DMS114 treated with DMSO at 0.1 percent for 48 hours (cell line): ENCODE data around the gene KRTAP20-3.

Source experiments
- DNase-seq: peaks from one replicate; lab custom pipeline; 2025; ENCODE audit not compliant: unreplicated experiment; lab: John Stamatoyannopoulos, UW

The KRTAP20-3 gene

GRCh38 chr21:30642564-30642963 is at the start of gene KRTAP20-3:
TSS of gene KRTAP20-3 (plus strand) at chr21:30642864.
- no peak for DNase-seq

GRCh38 chr21:30598802-30599201 is 43.9 kb upstream of the KRTAP20-3 start, which contains the start of gene KRTAP6-2:
TSS of gene KRTAP6-2 (minus strand) at chr21:30598902. CDS start at chr21:30598874, 28 bp downstream.
- DNase-seq: no peak

GRCh38 chr21:30600787-30601186 is 41.9 kb upstream of the KRTAP20-3 start, which contains the start of gene KRTAP22-1:
TSS of gene KRTAP22-1 (plus strand) at chr21:30601087.
- no peak for DNase-seq

- DNase-seq: no peak
Observed at GRCh38 chr21:30605968-30606367, 36.7 kb upstream of the KRTAP20-3 start.

- DNase-seq: no peak
Observed at GRCh38 chr21:30612132-30612531, 30.5 kb upstream of the KRTAP20-3 start.

- DNase-seq: no peak
Observed at GRCh38 chr21:30613836-30614235, 28.8 kb upstream of the KRTAP20-3 start, which contains the start of gene KRTAP6-1. TSS of gene KRTAP6-1 (minus strand) at chr21:30613930. CDS start at chr21:30613904, 26 bp downstream.

- no peak for DNase-seq
Observed at GRCh38 chr21:30615199-30615598, 27.5 kb upstream of the KRTAP20-3 start.

- DNase-seq: no peak
Observed at GRCh38 chr21:30616125-30616524, 26.5 kb upstream of the KRTAP20-3 start, which contains the start of gene KRTAP20-1. TSS of gene KRTAP20-1 (plus strand) at chr21:30616425. CDS start at chr21:30616455, 30 bp downstream.

- no peak for DNase-seq
Observed at GRCh38 chr21:30620080-30620479, 22.6 kb upstream of the KRTAP20-3 start.

GRCh38 chr21:30620522-30620921 is 22.1 kb upstream of the KRTAP20-3 start, which contains the start of gene KRTAP20-4:
TSS of gene KRTAP20-4 (plus strand) at chr21:30620627.
- DNase-seq: no peak

- no peak for DNase-seq
Observed at GRCh38 chr21:30623362-30623761, 19.3 kb upstream of the KRTAP20-3 start.

GRCh38 chr21:30625449-30626165 is 17.1 kb upstream of the KRTAP20-3 start:
- DNase-seq: no peak

GRCh38 chr21:30628109-30628508 is 14.6 kb upstream of the KRTAP20-3 start:
- no peak for DNase-seq

GRCh38 chr21:30629200-30629599 is 13.5 kb upstream of the KRTAP20-3 start:
- no peak for DNase-seq

- DNase-seq: no peak
Observed at GRCh38 chr21:30634906-30635305, 7.8 kb upstream of the KRTAP20-3 start, which contains the start of gene KRTAP20-2. TSS of gene KRTAP20-2 (plus strand) at chr21:30635206. CDS start at chr21:30635264, 58 bp downstream.

- no peak for DNase-seq
Observed at GRCh38 chr21:30638686-30639085, 4.0 kb upstream of the KRTAP20-3 start.

- DNase-seq: no peak
Observed at GRCh38 chr21:30646904-30647414, 4.3 kb downstream of the KRTAP20-3 start.

- DNase-seq: no peak
Observed at GRCh38 chr21:30652891-30653290, 10.2 kb downstream of the KRTAP20-3 start.

- no peak for DNase-seq
Observed at GRCh38 chr21:30668776-30669175, 26.1 kb downstream of the KRTAP20-3 start.

- no peak for DNase-seq
Observed at GRCh38 chr21:30672985-30673650, 30.5 kb downstream of the KRTAP20-3 start.

GRCh38 chr21:30674312-30674711 is 31.6 kb downstream of the KRTAP20-3 start:
- no peak for DNase-seq

- DNase-seq: no peak
Observed at GRCh38 chr21:30676737-30677136, 34.1 kb downstream of the KRTAP20-3 start.
